ENCODE measurements around the gene GNPTAB.
"Not testable (repeated sequence)": the region's sequence is repeated elsewhere in the genome, so short reads cannot be mapped to it uniquely, and the experiment has no call there.

GNPTAB gene

GRCh38 chr12:101830367-101831325 is at the start of gene GNPTAB:
TSS of gene GNPTAB (minus strand) at chr12:101830959. CDS start at chr12:101830675, 284 bp downstream.
- DNase-seq, result peak; percentile 86 to 87

- DNase-seq, result no peak
These were observed 47.6 kb upstream of the GNPTAB start for GRCh38 chr12:101878243-101878821.

GRCh38 chr12:101877806-101878242 is 47.1 kb upstream of the GNPTAB start:
- DNase-seq, result no peak

DNA sequence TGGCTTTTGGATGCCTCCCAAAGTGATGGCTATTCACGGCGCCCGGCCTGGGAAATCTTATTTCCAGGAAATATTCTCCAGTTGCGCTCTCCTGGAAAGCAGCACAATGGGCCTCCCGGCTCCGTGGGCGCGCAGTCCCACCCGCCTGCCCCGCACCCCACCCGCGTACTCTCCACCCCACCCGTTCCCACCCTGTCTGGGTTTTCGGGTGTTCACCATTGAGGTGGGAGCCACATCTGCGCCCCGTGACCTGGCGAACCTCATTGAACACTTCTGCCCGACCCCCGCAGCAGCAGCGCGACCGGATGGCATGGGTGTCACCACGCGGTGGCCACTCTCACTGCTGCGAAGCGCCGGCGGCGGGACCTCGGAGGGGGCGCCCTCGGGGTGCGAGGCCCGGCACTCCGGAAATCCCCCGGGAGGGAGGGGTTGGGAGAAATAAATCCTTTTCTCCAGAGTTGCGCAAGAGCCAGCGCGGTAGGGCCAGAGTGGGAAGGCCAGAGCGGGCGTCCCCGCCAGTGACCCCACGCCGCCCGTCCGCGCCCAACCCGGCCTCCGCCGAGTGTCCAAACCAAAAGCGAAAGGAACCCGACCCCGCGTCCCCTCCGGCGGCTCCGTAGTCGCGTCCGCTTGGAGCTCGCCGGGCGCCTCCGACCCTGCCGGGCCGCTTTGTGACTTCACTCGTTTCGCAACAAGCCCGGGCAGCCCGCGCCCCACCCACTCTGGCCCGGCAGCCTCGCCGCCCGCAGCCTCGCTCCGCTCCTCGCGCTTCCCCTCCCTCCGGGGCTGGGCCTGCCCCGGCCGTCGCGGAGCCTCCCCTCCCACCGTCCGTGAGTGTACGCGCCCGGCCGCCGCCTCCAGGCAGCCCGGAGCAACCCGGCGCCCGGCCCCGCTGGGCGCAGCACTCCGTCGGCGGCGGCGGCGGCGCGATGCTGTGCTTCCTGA is 46.4 kb upstream of the GNPTAB start, which contains the start of gene DRAM1:
TSS of gene DRAM1 (plus strand) at position 720 of the 945 bp plus-strand sequence. CDS start at position 930, 210 bp downstream.
- peak; percentile 44 to 51 for DNase-seq

- DNase-seq, result no peak
These were observed 45.6 kb upstream of the GNPTAB start for GRCh38 chr12:101876322-101876860.

DNA sequence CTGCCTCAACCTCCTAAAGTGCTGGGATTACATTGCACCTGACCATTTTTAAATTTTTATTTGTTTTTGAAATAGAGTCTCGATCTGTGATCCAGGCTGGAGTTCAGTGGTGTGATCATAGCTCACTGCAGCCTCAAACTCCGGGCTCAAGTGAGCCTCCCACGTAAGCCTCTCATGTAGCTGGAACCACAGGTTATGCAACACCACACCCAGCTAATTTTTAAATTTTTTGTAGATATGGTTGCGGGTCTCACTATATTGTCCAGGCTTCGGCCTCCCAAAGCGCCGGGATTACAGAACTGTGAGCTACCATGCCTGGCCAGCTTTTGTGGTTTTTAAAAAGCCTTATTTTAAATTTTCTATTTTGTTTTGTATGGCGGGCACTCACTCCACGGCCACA is 44.4 kb upstream of the GNPTAB start:
- DNase-seq, result no peak

- DNase-seq, result no peak
These were observed 40.2 kb upstream of the GNPTAB start for GRCh38 chr12:101870925-101871324.

- DNase-seq, result not testable (repeated sequence)
These were observed 36.9 kb upstream of the GNPTAB start for GRCh38 chr12:101867619-101868018.

GRCh38 chr12:101866615-101867373 is 36.0 kb upstream of the GNPTAB start:
- DNase-seq, result no peak

- DNase-seq, result no peak
These were observed 33.2 kb upstream of the GNPTAB start for GRCh38 chr12:101863981-101864380.

GRCh38 chr12:101862245-101862644 is 31.5 kb upstream of the GNPTAB start:
- DNase-seq, result no peak

- DNase-seq, result not testable (repeated sequence)
These were observed 30.9 kb upstream of the GNPTAB start for GRCh38 chr12:101861688-101862087.

GRCh38 chr12:101859664-101860607 is 29.2 kb upstream of the GNPTAB start:
- no peak for DNase-seq

DNA sequence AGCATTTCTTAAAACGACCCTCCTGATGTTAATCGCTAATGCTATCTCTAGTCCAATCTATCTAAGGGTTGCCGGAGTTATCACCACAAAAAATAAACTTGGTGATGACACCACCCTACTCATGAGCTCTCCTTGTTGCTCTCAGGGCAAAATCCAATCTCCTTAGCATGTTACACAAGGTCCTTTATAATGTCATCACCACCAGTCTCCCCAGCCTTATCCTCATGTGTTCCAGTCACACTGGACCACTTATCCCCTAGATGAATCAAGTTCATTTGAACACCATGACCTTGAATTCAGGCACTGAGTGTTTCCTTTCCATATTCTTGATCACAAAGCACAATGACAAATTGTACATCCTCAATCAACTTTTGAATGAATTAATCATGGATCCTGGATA is 27.6 kb upstream of the GNPTAB start:
- no peak for DNase-seq

- DNase-seq, result no peak
These were observed 26.3 kb upstream of the GNPTAB start for GRCh38 chr12:101857043-101857558.

- not testable (repeated sequence) for DNase-seq
These were observed 25.9 kb upstream of the GNPTAB start for GRCh38 chr12:101856614-101857013.

DNA sequence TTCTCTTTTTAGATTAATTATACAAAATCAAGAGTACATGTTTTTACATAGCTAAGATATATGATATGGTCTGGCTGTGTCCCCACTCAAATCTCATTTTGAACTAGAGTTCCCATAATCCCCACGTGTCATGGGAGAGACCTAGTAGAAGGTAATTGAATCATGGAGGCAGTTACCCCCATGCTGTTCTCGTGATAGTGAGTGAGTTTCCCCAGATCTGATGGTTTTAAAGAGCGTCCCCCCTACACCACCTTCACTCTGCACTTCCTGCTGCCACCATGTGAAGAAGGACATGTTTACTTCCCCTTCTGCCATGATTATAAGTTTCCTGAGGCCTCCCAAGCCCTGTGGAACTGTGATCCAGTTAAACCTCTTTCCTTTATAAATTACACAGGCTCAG is 25.2 kb upstream of the GNPTAB start:
- no peak for DNase-seq

DNA sequence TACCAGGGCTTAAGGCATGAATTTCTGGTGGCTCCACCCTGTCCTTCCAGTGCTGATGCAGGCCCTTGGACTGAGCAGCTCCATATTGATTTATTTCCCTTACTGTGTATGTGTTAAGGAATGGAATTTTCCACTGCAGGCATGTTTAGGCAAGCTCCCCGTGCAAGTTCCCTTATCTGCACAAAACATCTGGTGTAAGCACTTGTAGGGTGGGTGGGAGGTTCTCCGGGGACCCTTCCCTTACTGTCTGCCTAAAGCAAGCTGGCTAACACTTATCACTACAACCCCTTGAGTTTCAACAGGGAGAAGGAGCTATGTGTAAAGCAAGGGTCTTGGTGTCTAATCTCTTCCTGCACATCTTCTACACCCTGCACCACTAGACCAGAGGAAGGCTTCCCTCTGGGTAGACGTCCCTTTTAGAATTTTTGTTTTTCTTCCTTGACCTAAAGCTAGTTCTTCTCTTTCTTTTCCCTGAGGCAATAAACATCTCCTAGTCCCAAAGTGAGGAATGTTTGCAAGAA is 24.7 kb upstream of the GNPTAB start:
- no peak for DNase-seq

DNA sequence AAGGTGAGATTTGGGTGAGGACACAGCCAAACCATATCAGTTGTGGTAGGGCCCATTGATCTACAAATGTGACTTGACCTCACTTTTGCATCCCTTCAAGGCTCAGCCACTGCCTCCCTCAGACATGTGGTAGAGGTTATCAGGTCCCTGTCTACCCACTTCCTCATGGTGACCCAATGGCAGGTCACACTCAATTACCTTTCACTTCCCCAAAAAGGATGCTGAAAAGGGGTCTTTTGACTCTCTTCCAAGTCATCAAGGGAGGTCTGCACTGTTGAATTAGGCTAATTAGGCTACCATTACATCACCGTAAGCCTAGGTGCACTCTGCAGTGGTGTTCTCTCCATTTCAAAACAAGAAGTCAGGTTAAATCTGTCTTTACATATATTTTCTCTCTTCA is 24.0 kb upstream of the GNPTAB start:
- DNase-seq, result no peak

GRCh38 chr12:101852998-101853397 is 22.2 kb upstream of the GNPTAB start:
- DNase-seq, result no peak

All from hippocampal formation (tissue), 2 donors.